Sigmoid colon (tissue), 4 donors: ENCODE data around the gene AATF.

ENCODE experiments used
- EP300 ChIP-seq, 4 donors: sonication (generic); formaldehyde crosslinking; IDR thresholded peaks; one replicate each; pipeline ENCODE4 v1.6.1; 2017; ENCODE audit warnings: antibody characterized with exemption in 4 of 4
- POLR2A ChIP-seq, 2 donors: fragments of 450-650 bp; IDR thresholded peaks; one replicate each; pipeline ENCODE4 v1.6.1; 2016; ENCODE audit warnings: antibody characterized with exemption in 2 of 2, mild to moderate bottlenecking in 2 of 2, moderate library complexity in 2 of 2
- TF ChIP-seq, protein P1 (sequence below), 4 experiments: fragments of 450-650 bp in 3 of 4; fragments of 200-600 bp in 1 of 4; IDR thresholded peaks; one replicate each; pipeline ENCODE4 v1.5.1; 2016 to 2019; ENCODE audit warnings: antibody characterized with exemption in 4 of 4, mild to moderate bottlenecking in 3 of 4, moderate library complexity in 2 of 4

DNA sequence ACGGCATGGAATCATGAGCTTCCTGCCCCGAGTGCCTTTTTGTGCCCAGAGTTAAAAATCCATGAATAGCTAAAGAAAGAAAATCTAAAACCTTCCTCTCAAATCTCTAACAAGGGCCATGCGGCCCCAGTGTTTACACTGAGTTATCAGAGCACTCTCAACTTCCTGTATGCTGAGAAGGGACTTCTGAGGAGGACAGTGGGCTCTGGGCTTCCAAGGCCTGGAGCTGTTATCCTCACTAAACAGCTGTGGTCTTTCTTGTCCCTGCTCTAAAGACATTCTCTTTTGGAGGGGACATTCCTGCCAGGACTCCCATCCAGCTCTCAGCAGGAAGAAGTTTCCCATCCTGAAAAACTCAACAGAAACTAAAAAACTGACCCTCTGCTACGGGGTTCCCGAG is 135.6 kb downstream of the AATF start:
- TF ChIP-seq, protein P1, sequence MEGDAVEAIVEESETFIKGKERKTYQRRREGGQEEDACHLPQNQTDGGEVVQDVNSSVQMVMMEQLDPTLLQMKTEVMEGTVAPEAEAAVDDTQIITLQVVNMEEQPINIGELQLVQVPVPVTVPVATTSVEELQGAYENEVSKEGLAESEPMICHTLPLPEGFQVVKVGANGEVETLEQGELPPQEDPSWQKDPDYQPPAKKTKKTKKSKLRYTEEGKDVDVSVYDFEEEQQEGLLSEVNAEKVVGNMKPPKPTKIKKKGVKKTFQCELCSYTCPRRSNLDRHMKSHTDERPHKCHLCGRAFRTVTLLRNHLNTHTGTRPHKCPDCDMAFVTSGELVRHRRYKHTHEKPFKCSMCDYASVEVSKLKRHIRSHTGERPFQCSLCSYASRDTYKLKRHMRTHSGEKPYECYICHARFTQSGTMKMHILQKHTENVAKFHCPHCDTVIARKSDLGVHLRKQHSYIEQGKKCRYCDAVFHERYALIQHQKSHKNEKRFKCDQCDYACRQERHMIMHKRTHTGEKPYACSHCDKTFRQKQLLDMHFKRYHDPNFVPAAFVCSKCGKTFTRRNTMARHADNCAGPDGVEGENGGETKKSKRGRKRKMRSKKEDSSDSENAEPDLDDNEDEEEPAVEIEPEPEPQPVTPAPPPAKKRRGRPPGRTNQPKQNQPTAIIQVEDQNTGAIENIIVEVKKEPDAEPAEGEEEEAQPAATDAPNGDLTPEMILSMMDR (IDR thresholded peaks at IDR 0.05) = no peak
- no peak for TF ChIP-seq EP300 (IDR thresholded peaks at IDR 0.05)
- TF ChIP-seq POLR2A (IDR thresholded peaks at IDR 0.05) = no peak
